ENCODE data around the gene SLC25A6.
"Not testable (repeated sequence)": the region's sequence is repeated elsewhere in the genome, so short reads cannot be mapped to it uniquely, and the experiment has no call there.

The SLC25A6 gene

DNA sequence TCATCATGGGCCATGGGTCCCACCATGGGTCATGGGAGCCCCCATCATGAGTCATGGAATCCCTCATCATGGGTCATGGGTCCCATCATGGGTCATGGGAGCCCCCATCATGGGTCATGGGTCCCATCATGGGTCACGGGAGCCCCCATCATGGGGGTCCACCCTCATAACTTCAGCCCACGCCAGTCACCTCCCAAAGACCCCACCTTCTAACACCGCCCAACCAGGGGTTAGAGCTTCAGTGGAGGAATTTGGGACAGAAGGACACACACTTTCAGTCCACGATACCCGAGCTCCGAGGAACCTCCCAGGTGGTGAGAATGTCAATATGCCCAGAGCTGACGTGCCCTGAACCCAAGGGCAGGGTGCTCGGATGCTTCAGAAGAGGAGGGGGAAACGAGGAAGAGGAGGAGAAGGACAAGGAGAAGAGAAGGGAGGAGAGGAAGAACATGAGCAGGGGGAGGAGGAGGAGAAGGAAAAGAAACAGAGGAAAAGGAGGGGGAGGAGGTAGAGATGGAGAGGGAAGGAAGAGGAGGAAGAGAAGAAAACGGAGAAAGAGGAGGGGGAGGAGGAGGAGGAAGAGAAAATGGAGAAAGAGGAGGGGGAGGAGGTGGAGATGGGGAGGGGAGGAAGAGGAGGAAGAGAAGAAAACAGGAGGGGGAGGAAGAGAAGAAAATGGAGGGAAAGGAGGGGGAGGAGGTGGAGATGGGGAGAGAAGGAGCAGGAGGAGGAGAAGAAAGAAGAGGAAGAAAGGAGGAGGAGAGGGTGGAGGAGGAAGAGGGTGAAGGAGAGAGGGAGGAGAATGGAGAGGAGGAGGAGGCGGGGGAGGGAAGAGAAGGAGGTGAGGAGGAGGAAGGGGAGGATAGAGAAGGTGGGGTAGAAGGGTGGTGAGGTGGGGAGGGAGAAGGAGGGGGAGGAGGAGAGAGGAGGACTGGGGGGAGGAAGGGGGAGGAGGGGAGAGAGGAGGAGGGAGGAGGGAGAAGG, 37.6 kb downstream of the SLC25A6 start:
- no peak for DNase-seq (ENCODE audit: low read depth in 2 of 2)

- DNase-seq (ENCODE audit: low read depth in 2 of 2): no peak
Measured at GRCh38 chrX:1351981-1352714, 39.8 kb downstream of the SLC25A6 start.

- not testable (repeated sequence) for DNase-seq (ENCODE audit: low read depth in 2 of 2)
Measured at GRCh38 chrX:1349606-1350005, 42.3 kb downstream of the SLC25A6 start.

GRCh38 chrX:1341545-1342184, 50.2 kb downstream of the SLC25A6 start:
- no peak for DNase-seq (ENCODE audit: low read depth in 2 of 2)

DNA sequence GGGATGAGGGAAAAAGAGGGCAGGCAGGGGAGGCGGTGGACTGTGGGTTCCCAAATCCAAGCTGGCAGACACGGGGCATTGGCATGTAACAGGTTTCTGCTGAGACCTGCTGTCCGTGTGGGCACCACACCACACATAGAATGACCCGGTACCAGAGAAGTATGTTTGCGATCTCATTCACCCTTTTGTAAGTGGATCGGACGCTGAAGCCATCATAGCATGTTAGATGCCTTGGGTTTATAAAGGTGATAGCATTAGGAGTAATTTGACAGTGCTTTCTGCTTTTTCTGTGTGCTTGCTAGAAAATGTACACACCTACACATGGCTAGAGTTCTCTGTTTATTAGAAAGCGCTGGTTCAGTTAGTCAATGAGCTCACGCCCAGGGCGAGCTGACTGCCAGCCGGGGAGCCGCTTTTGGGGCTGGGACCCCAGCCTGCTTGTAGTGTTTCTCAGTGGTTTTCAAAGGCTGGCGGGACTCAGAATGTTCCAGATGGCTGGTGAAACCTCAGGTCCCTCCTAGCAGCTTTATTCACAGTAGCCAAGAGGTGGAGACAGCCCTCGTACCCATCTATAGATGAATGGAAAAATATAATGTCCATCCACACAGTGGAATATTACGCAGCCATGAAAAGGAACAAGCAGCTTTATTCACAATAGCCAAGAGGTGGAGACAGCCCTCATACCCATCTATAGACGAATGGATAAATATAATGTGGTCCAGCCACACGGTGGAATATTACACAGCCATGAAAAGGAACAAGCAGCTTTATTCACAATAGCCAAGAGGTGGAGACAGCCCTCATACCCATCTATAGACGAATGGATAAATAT, 54.7 kb downstream of the SLC25A6 start:
- no peak for DNase-seq (ENCODE audit: low read depth in 2 of 2)

DNA sequence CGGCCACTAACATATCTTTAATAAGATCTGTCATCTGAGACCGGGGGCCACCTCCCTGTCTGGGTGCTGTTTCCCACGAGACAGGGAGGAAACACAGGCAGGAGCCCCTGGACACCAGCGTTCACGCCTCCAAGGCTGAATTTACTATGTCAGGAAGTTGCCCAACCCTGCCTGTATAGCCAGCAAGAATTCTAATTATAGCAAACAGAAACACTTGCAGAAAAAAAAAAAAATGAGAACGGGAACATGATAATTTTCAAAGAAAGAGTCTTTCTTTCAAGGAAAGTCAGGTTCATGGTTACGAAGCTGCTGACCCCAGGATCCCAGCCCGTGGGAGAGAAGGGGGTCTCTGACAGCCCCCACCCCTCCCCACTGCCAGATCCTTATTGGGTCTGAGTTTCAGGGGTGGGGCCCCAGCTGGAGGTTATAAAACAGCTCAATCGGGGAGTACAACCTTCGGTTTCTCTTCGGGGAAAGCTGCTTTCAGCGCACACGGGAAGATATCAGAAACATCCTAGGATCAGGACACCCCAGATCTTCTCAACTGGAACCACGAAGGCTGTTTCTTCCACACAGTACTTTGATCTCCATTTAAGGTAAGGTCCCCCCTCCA, 55.5 kb downstream of the SLC25A6 start, which contains the start of gene IL3RA:
IL3RA (plus strand) TSS at position 455 of the 613 bp plus-strand sequence. CDS start 4,981 bp downstream, outside the sequence.
- no peak for DNase-seq (ENCODE audit: low read depth in 2 of 2)

Data from activated CD4-positive, alpha-beta T cell treated with anti-CD3 and anti-CD28 coated beads for 24 hours (primary cell).